ENCODE measurements around the gene MAGI2.

MAGI2 gene

GRCh38 chr7:78172267-78172757 is 1281.2 kb downstream of the MAGI2 start:
- no peaks in the 10 kb centered on the region for H3K79me2 ChIP-seq (ENCODE audit: insufficient read depth, low read length)
- no peaks in the 10 kb centered on the region for H3K9me2 ChIP-seq (replicated peaks; ENCODE audit: low read depth, low read length)
- no peak overlapping the region for H3K4me2 ChIP-seq (ENCODE audit: low read depth, low read length, poor library complexity, severe bottlenecking)
- H3K4me1 ChIP-seq (ENCODE audit: insufficient read depth, low read length, poor library complexity, severe bottlenecking): no peaks in the 10 kb centered on the region
- H3F3A ChIP-seq (ENCODE audit: low read depth): no peaks in the 10 kb centered on the region
- no peak overlapping the region for H3K9ac ChIP-seq (ENCODE audit: low read depth, low read length, poor library complexity, severe bottlenecking)
- no peak overlapping the region for H3K4me3 ChIP-seq (ENCODE audit: low read length, poor library complexity, severe bottlenecking)
- H3K36me3 ChIP-seq (ENCODE audit: insufficient read depth, low read length): no peaks in the 10 kb centered on the region
- TF ChIP-seq CTCF (conservative IDR thresholded peaks at IDR 0.05; ENCODE audit: low read length) (no peak), EZH2phosphoT487 (IDR thresholded peaks at IDR 0.05; ENCODE audit: borderline replicate concordance) (no peak)
- H2AFZ ChIP-seq (ENCODE audit: low read length): no peak overlapping the region
- H3K27me3 ChIP-seq (ENCODE audit: insufficient read depth, low read length, poor library complexity, severe bottlenecking): no peaks in the 10 kb centered on the region
- no peaks in the 10 kb centered on the region for H4K20me1 ChIP-seq (ENCODE audit: insufficient read depth, low read length, poor library complexity, severe bottlenecking)
- H3K9me3 ChIP-seq (ENCODE audit: insufficient read depth, low read depth, low read length): no peaks in the 10 kb centered on the region

- TF ChIP-seq CTCF (conservative IDR thresholded peaks at IDR 0.05; ENCODE audit: low read length): no peak
- TF ChIP-seq EZH2phosphoT487 (IDR thresholded peaks at IDR 0.05; ENCODE audit: borderline replicate concordance): no peak
- Histone ChIP-seq H3K4me2 (ENCODE audit: low read depth, low read length, poor library complexity, severe bottlenecking) (no peak overlapping the region), H3K79me2 (ENCODE audit: insufficient read depth, low read length) (no peaks in the 10 kb centered on the region)
These were observed 1282.1 kb downstream of the MAGI2 start for GRCh38 chr7:78171398-78171797.

GRCh38 chr7:78170815-78171214 is 1282.7 kb downstream of the MAGI2 start:
- H3K9me3 ChIP-seq (ENCODE audit: insufficient read depth, low read depth, low read length): no peaks in the 10 kb centered on the region
- no peaks in the 10 kb centered on the region for H3K27me3 ChIP-seq (ENCODE audit: insufficient read depth, low read length, poor library complexity, severe bottlenecking)
- H3K79me2 ChIP-seq (ENCODE audit: insufficient read depth, low read length): no peaks in the 10 kb centered on the region
- no peaks in the 10 kb centered on the region for H4K20me1 ChIP-seq (ENCODE audit: insufficient read depth, low read length, poor library complexity, severe bottlenecking)
- no peaks in the 10 kb centered on the region for H3K4me1 ChIP-seq (ENCODE audit: insufficient read depth, low read length, poor library complexity, severe bottlenecking)
- H3K36me3 ChIP-seq (ENCODE audit: insufficient read depth, low read length): no peaks in the 10 kb centered on the region
- TF ChIP-seq EZH2phosphoT487 (IDR thresholded peaks at IDR 0.05; ENCODE audit: borderline replicate concordance) (no peak), CTCF (conservative IDR thresholded peaks at IDR 0.05; ENCODE audit: low read length) (no peak)
- H3F3A ChIP-seq (ENCODE audit: low read depth): no peaks in the 10 kb centered on the region
- H2AFZ ChIP-seq (ENCODE audit: low read length): no peak overlapping the region
- no peaks in the 10 kb centered on the region for H3K9me2 ChIP-seq (replicated peaks; ENCODE audit: low read depth, low read length)
- H3K9ac ChIP-seq (ENCODE audit: low read depth, low read length, poor library complexity, severe bottlenecking): no peak overlapping the region
- no peak overlapping the region for H3K4me3 ChIP-seq (ENCODE audit: low read length, poor library complexity, severe bottlenecking)
- no peak overlapping the region for H3K4me2 ChIP-seq (ENCODE audit: low read depth, low read length, poor library complexity, severe bottlenecking)

More at GRCh38 chr7:78171398-78171797, 1282.1 kb downstream of the MAGI2 start:
- Histone ChIP-seq H4K20me1 (ENCODE audit: insufficient read depth, low read length, poor library complexity, severe bottlenecking) (no peaks in the 10 kb centered on the region), H3K4me1 (ENCODE audit: insufficient read depth, low read length, poor library complexity, severe bottlenecking) (no peaks in the 10 kb centered on the region), H3K4me3 (ENCODE audit: low read length, poor library complexity, severe bottlenecking) (no peak overlapping the region), H3K9ac (ENCODE audit: low read depth, low read length, poor library complexity, severe bottlenecking) (no peak overlapping the region), H3K9me2 (replicated peaks; ENCODE audit: low read depth, low read length) (no peaks in the 10 kb centered on the region), H3K36me3 (ENCODE audit: insufficient read depth, low read length) (no peaks in the 10 kb centered on the region), H3K27me3 (ENCODE audit: insufficient read depth, low read length, poor library complexity, severe bottlenecking) (no peaks in the 10 kb centered on the region), H2AFZ (ENCODE audit: low read length) (no peak overlapping the region), H3F3A (ENCODE audit: low read depth) (no peaks in the 10 kb centered on the region), H3K9me3 (ENCODE audit: insufficient read depth, low read depth, low read length) (no peaks in the 10 kb centered on the region)

All from Loucy (cell line).